Kidney epithelial cell (primary cell): Measurements from ENCODE around the gene ASXL2. TPM values are rescaled to one million over a fixed set of nuclear protein-coding genes. Genes with fewer than 3 reads are reported as not detected.

Experiments
- DNase-seq: peaks from one replicate; pipeline ENCODE4 v3.0.0-alpha.2; 2010; ENCODE audit warnings: low read depth
- H3K27me3 ChIP-seq: 2 replicates; pipeline ENCODE4 v1.6.0; 2011; ENCODE audit warnings: low read length; ENCODE audit not compliant: control insufficient read depth, insufficient read depth
- H3K36me3 ChIP-seq: 2 replicates; pipeline ENCODE4 v1.5.1; 2011; ENCODE audit warnings: low read length; ENCODE audit not compliant: control insufficient read depth, insufficient read depth
- H3K4me3 ChIP-seq: 2 replicates; pipeline ENCODE4 v1.5.1; 2011; ENCODE audit warnings: low read depth, mild to moderate bottlenecking, control low read depth, low read length
- CTCF ChIP-seq: IDR thresholded peaks from 2 replicates; pipeline ENCODE4 v1.5.1; 2011; ENCODE audit warnings: mild to moderate bottlenecking, moderate library complexity, low read length, control low read depth, inconsistent platforms; ENCODE audit not compliant: insufficient read depth, poor library complexity, severe bottlenecking
- total RNA-seq: library from RNA; depleted of rRNA; stranded (reverse); fragments of >200 nt; gene quantifications from 2 replicates; pipeline ENCODE4 v1.2.3, GENCODE V29; 2015

The ASXL2 gene
- total RNA-seq, 1 donor from 2014 or later: 18.6 TPM

DNA sequence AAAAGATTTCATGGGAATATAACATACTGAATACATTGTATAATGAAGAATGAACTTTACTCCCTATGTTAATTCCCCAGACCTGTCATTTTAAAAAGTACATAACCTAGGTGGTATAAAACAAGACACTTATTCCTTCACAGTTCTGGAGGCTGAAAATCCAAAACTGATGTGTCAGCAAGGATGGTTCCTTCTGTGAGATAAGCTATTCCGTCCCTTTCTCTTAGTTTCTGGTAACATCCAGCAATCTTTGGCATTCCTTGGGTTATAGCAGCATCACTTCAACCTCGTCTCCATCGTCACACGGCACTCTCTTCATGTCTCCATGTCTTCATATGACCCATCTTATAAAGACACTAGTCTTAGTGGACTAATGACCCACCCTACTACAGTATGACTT, 93.9 kb downstream of the ASXL2 start:
- no peak for TF ChIP-seq CTCF
- H3K27me3 ChIP-seq: no peaks in the 10 kb centered on the region
- DNase-seq: no peak
- H3K4me3 ChIP-seq: no peak overlapping the region
- H3K36me3 ChIP-seq: no peaks in the 10 kb centered on the region

- DNase-seq: no peak
- Histone ChIP-seq H3K27me3 (no peaks in the 10 kb centered on the region), H3K36me3 (no peaks in the 10 kb centered on the region), H3K4me3 (no peak overlapping the region)
- no peak for TF ChIP-seq CTCF
Observed at GRCh38 chr2:25777077-25777476, 101.2 kb downstream of the ASXL2 start.

GRCh38 chr2:25772078-25772477, 106.2 kb downstream of the ASXL2 start:
- Histone ChIP-seq H3K27me3 (no peaks in the 10 kb centered on the region), H3K36me3 (no peaks in the 10 kb centered on the region), H3K4me3 (no peak overlapping the region)
- no peak for TF ChIP-seq CTCF
- DNase-seq: no peak

DNA sequence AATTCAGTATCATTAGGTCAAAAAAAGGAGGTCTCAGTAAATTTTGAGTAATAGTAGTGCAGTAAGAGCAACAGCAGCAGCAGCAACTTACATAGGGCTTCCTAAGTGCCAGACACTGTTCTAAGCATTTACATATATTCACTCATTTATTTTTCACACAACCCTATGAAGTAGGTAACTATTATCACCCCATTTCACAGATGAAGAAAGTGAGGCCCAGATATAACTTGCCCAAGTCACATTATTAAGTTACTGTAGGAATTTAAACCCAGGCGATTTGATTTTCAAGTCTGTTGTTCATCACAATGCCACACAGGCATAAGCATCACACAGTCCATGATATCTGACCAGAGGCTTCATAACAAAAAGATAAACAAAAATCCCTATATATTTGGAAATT, 114.7 kb downstream of the ASXL2 start:
- no peaks in the 10 kb centered on the region for H3K27me3 ChIP-seq
- no peak for DNase-seq
- no peak overlapping the region for H3K4me3 ChIP-seq
- no peaks in the 10 kb centered on the region for H3K36me3 ChIP-seq
- no peak for TF ChIP-seq CTCF

DNA sequence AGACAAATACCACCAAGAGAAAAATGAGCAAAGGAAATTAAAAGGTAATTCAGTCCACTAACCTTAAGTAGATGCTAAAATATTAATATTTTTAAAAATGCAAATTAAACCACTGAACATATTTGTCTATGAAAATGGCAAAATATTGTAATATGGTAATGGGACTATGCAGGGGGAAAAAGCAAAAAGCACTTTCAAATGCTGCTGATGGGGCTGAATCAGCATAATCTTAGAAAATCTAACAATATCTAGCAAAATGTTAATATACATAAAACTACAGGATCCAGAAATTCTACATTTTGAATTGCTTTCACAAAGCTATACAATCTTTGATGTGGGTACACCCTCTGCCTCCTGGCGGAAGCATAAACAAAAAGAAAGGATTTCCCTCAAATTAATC, 118.0 kb downstream of the ASXL2 start:
- Histone ChIP-seq H3K36me3 (no peaks in the 10 kb centered on the region), H3K27me3 (no peaks in the 10 kb centered on the region), H3K4me3 (no peak overlapping the region)
- no peak for TF ChIP-seq CTCF
- no peak for DNase-seq

DNA sequence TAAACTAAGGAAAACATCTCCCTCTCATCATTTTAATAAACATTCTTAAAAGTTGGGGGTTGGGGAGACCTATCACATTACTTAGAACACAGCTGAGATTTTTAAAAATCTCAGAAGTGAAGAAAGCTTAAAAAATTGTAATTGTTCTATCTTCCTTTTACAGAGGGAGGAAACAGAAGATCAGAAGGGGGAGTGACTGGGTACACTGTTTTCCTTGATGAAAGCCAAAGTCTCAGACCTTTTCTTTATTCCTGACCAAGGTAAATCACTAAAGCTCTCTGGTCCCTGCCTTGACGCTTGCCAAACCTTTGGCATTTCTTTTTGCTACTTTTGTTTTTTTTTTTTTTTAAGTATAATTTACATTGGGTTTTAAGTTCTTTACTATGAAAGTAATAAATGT, 119.9 kb downstream of the ASXL2 start:
- Histone ChIP-seq H3K36me3 (no peaks in the 10 kb centered on the region), H3K27me3 (no peaks in the 10 kb centered on the region), H3K4me3 (no peak overlapping the region)
- TF ChIP-seq CTCF: no peak
- no peak for DNase-seq
